H9 (cell line): ENCODE results near the gene GRIP2. TPM values are rescaled to one million over a fixed set of nuclear protein-coding genes. Genes with fewer than 3 reads are reported as not detected.
A peak's percentile ranks its signal among the peaks of the same experiment; 100 is the strongest.

Experiments used
- DNase-seq: peaks from one replicate; pipeline ENCODE4 v3.0.0-alpha.2; 2017
- H2AFZ ChIP-seq: one replicate; pipeline ENCODE4 v1.6.1; 2013; ENCODE audit warnings: mild to moderate bottlenecking, low read length, control low read depth, moderate library complexity
- H2AK5ac ChIP-seq: 2 replicates; pipeline ENCODE4 v1.6.1; 2013; ENCODE audit warnings: low read length, control low read depth, mixed read lengths; ENCODE audit not compliant: insufficient read length
- H2BK120ac ChIP-seq: one replicate; pipeline ENCODE4 v1.6.1; 2013; ENCODE audit warnings: low read depth, mild to moderate bottlenecking, low read length, control low read depth, inconsistent platforms; ENCODE audit not compliant: poor library complexity, severe bottlenecking
- H2BK12ac ChIP-seq: 2 replicates; pipeline ENCODE4 v1.6.1; 2013; ENCODE audit warnings: low read length, control low read depth, mixed read lengths, low read depth; ENCODE audit not compliant: insufficient read length
- H2BK15ac ChIP-seq: 2 replicates; pipeline ENCODE4 v1.6.1; 2013; ENCODE audit warnings: low read depth, low read length, control low read depth
- H2BK20ac ChIP-seq: one replicate; pipeline ENCODE4 v1.6.1; 2013; ENCODE audit warnings: low read depth, mild to moderate bottlenecking, low read length, control low read depth, inconsistent platforms; ENCODE audit not compliant: poor library complexity, severe bottlenecking
- H2BK5ac ChIP-seq: 2 replicates; pipeline ENCODE4 v1.6.1; 2013; ENCODE audit warnings: low read length, control low read depth, mixed read lengths; ENCODE audit not compliant: insufficient read length
- H3K14ac ChIP-seq: 2 replicates; pipeline ENCODE4 v1.6.1; 2013; ENCODE audit warnings: low read length, control low read depth; ENCODE audit not compliant: insufficient read depth
- H3K18ac ChIP-seq: 2 replicates; pipeline ENCODE4 v1.6.1; 2013; ENCODE audit warnings: low read depth, mild to moderate bottlenecking, mixed read lengths, low read length, control low read depth; ENCODE audit not compliant: insufficient read length
- H3K23ac ChIP-seq: 2 replicates; pipeline ENCODE4 v1.6.1; 2013; ENCODE audit warnings: low read length, control low read depth, mixed read lengths, low read depth; ENCODE audit not compliant: insufficient read length
- H3K23me2 ChIP-seq: 2 replicates; pipeline ENCODE4 v1.6.1; 2013; ENCODE audit warnings: low read depth, mild to moderate bottlenecking, mixed read lengths, low read length, control low read depth; ENCODE audit not compliant: insufficient read length, poor library complexity, severe bottlenecking
- H3K27ac ChIP-seq: 2 replicates; pipeline ENCODE4 v1.5.1; 2013; ENCODE audit warnings: low read length, control low read depth, mixed read lengths, low read depth; ENCODE audit not compliant: insufficient read length
- H3K27me3 ChIP-seq: 2 replicates; pipeline ENCODE4 v1.6.1; 2013; ENCODE audit warnings: low read length, control low read depth, inconsistent platforms; ENCODE audit not compliant: insufficient read depth
- H3K4ac ChIP-seq: 2 replicates; pipeline ENCODE4 v1.6.1; 2013; ENCODE audit warnings: low read depth, mild to moderate bottlenecking, control low read depth, inconsistent platforms, low read length, moderate library complexity
- H3K4me1 ChIP-seq: 2 replicates; pipeline ENCODE4 v1.6.1; 2013; ENCODE audit warnings: low read length, control low read depth, inconsistent platforms; ENCODE audit not compliant: insufficient read depth
- H3K4me2 ChIP-seq: 2 replicates; pipeline ENCODE4 v1.6.1; 2013; ENCODE audit warnings: low read length, control low read depth, mixed read lengths; ENCODE audit not compliant: insufficient read length, insufficient read depth
- H3K56ac ChIP-seq: 2 replicates; pipeline ENCODE4 v1.6.1; 2013; ENCODE audit warnings: low read depth, mild to moderate bottlenecking, mixed read lengths, low read length, control low read depth; ENCODE audit not compliant: insufficient read length
- H3K79me1 ChIP-seq: 2 replicates; pipeline ENCODE4 v1.6.1; 2013; ENCODE audit warnings: low read depth, mild to moderate bottlenecking, moderate library complexity, low read length, control low read depth, inconsistent platforms; ENCODE audit not compliant: insufficient read depth, poor library complexity, severe bottlenecking
- H3K79me2 ChIP-seq: 2 replicates; pipeline ENCODE4 v1.6.1; 2013; ENCODE audit warnings: low read length, control low read depth, inconsistent platforms; ENCODE audit not compliant: insufficient read depth
- H3K9ac ChIP-seq: 2 replicates; pipeline ENCODE4 v1.6.1; 2013; ENCODE audit warnings: low read length, control low read depth, mixed read lengths; ENCODE audit not compliant: insufficient read length; ENCODE audit errors: extremely low read depth
- H3K9me3 ChIP-seq: one replicate; pipeline ENCODE4 v1.6.1; 2013; ENCODE audit warnings: low read depth, low read length, inconsistent platforms; ENCODE audit not compliant: control insufficient read depth
- H3T11ph ChIP-seq: one replicate; pipeline ENCODE4 v1.6.1; 2013; ENCODE audit warnings: mild to moderate bottlenecking, low read length, control low read depth, inconsistent platforms
- H4K20me1 ChIP-seq: one replicate; pipeline ENCODE4 v1.6.1; 2013; ENCODE audit not compliant: control insufficient read depth, insufficient read length, insufficient read depth
- H4K5ac ChIP-seq: 2 replicates; pipeline ENCODE4 v1.6.1; 2013; ENCODE audit warnings: low read depth, mild to moderate bottlenecking, mixed read lengths, low read length, control low read depth; ENCODE audit not compliant: insufficient read length
- H4K8ac ChIP-seq: replicated peaks from 2 replicates; pipeline ENCODE4 v1.6.1; 2013; ENCODE audit warnings: low read length, control low read depth, mixed read lengths, low read depth; ENCODE audit not compliant: insufficient read length
- H4K91ac ChIP-seq: 2 replicates; pipeline ENCODE4 v1.6.1; 2013; ENCODE audit warnings: low read depth, mild to moderate bottlenecking, moderate library complexity, mixed read lengths, low read length, control low read depth; ENCODE audit not compliant: insufficient read length
- H3K27ac Mint-ChIP-seq, 3 experiments: 2 replicates in 2 of 3; 3 replicates in 1 of 3; pipeline ENCODE4 v1.8.0; 2020 to 2021; ENCODE audit warnings: mixed read lengths in 3 of 3, mild to moderate bottlenecking in 1 of 3, moderate library complexity in 1 of 3
- H3K27me3 Mint-ChIP-seq: 2 replicates; pipeline ENCODE4 v1.8.0; 2021; ENCODE audit warnings: low read depth, mild to moderate bottlenecking, moderate library complexity, mixed read lengths
- H3K36me3 Mint-ChIP-seq, 3 experiments: 2 replicates in 2 of 3; 3 replicates in 1 of 3; pipeline ENCODE4 v1.8.0; 2020 to 2021; ENCODE audit warnings: low read depth in 3 of 3, mixed read lengths in 3 of 3; ENCODE audit not compliant: insufficient read depth in 1 of 3
- H3K4me1 Mint-ChIP-seq, 2 experiments: 2 replicates each; pipeline ENCODE4 v1.8.0; 2020; ENCODE audit warnings: mixed read lengths in 2 of 2
- H3K4me3 Mint-ChIP-seq, 2 experiments: 2 replicates in 1 of 2; 3 replicates in 1 of 2; pipeline ENCODE4 v1.8.0; 2020 to 2021; ENCODE audit warnings: mild to moderate bottlenecking in 2 of 2, mixed read lengths in 2 of 2, moderate library complexity in 1 of 2
- H3K9me3 Mint-ChIP-seq, 2 experiments: 2 replicates in 1 of 2; 3 replicates in 1 of 2; pipeline ENCODE4 v1.8.0; 2020; ENCODE audit warnings: mild to moderate bottlenecking in 2 of 2, mixed read lengths in 2 of 2, moderate library complexity in 1 of 2
- CTCF ChIP-seq: fragments of 200-600 bp; sonication (generic); conservative IDR thresholded peaks from 3 replicates; pipeline ENCODE4 v1.8.0; 2021; ENCODE audit warnings: antibody characterized with exemption, mild to moderate bottlenecking
- WGBS: extraction: QIAGEN DNeasy Blood & Tissue Kit; methylation state at CpG from one replicate; pipeline ENCODE4 v1.1.7; 2013; ENCODE audit warnings: missing lambda C conversion rate, low lambda C conversion rate, mixed read lengths; ENCODE audit not compliant: insufficient read length; ENCODE audit errors: extremely low coverage; 5-methylcytosine and 5-hydroxymethylcytosine counted together
- total RNA-seq: library from RNA; stranded (reverse); gene quantifications from 2 replicates; pipeline ENCODE4 v1.2.1, GENCODE V29; 2021

The GRIP2 gene
- total RNA-seq, 1 experiment from 2014 or later = 3.1 TPM

GRCh38 chr3:14441240-14441919 is 98.8 kb downstream of the GRIP2 start:
- H4K20me1 ChIP-seq = peaks cover 3% of the 10 kb centered on the region
- H4K8ac ChIP-seq = no peak overlapping the region
- H3K4ac ChIP-seq = no peak overlapping the region
- no peaks in the 10 kb centered on the region for H3K23me2 ChIP-seq
- peaks cover 1% of the 10 kb centered on the region; the same call in 1 of the 2 replicates for H3K79me2 ChIP-seq
- peaks cover 4% of the 10 kb centered on the region for H3K79me1 ChIP-seq
- DNase-seq = no peak
- H3K4me1 Mint-ChIP-seq = peaks cover 22 to 25% of the 10 kb centered on the region in 2 experiments
- no CpG with 5 or more reads among the region's 18 CpGs for whole genome bisulfite sequencing
- no peak overlapping the region for H2BK12ac ChIP-seq
- H2AFZ ChIP-seq = no peak overlapping the region
- H3K9me3 ChIP-seq = no peaks in the 10 kb centered on the region
- no peak overlapping the region for H2BK20ac ChIP-seq
- H3T11ph ChIP-seq = no peak overlapping the region
- no peak overlapping the region for H4K5ac ChIP-seq
- no peaks in the 10 kb centered on the region; a peak in 1 of 5 replicates for H3K9me3 Mint-ChIP-seq
- H3K36me3 Mint-ChIP-seq = peaks cover 18 to 27% (median 24%) of the 10 kb centered on the region in 3 experiments
- TF ChIP-seq CTCF = no peak
- H4K91ac ChIP-seq = peak overlapping the region; percentile 44
- no peak overlapping the region for H3K9ac ChIP-seq
- H2BK120ac ChIP-seq = no peak overlapping the region
- H2BK5ac ChIP-seq = no peak overlapping the region
- no peak overlapping the region for H3K27ac ChIP-seq
- H3K27me3 ChIP-seq = no peaks in the 10 kb centered on the region
- H3K4me1 ChIP-seq = no peaks in the 10 kb centered on the region
- no peak overlapping the region for H2BK15ac ChIP-seq
- H2AK5ac ChIP-seq = no peak overlapping the region
- peak overlapping the region; percentile 51; the same call in 1 of the 2 replicates for H3K14ac ChIP-seq
- H3K27me3 Mint-ChIP-seq = no peaks in the 10 kb centered on the region
- no peak overlapping the region for H3K56ac ChIP-seq
- no peak overlapping the region for H3K4me2 ChIP-seq
- no peak overlapping the region for H3K18ac ChIP-seq
- no peak overlapping the region for H3K4me3 Mint-ChIP-seq
- H3K23ac ChIP-seq = no peak overlapping the region
- H3K27ac Mint-ChIP-seq = peak overlapping the region in 1 of 3 experiments; percentile 82; a peak in 3 of 7 replicates
